Measurements from ENCODE around the gene UPP2.
A peak's percentile ranks its signal among the peaks of the same experiment; 100 is the strongest.

GRCh38 chr2:158095912-158096311 is 5.8 kb upstream of the UPP2 start:
- TF ChIP-seq CTCF (conservative IDR thresholded peaks at IDR 0.05; ENCODE audit: low read depth, low read length) (0 out of 2 replicates have a peak, but pooled peaks have one; percentile 10), EZH2 (IDR thresholded peaks at IDR 0.05; ENCODE audit: low read length, unreplicated experiment) (no peak), EZH2phosphoT487 (IDR thresholded peaks at IDR 0.05; ENCODE audit: borderline replicate concordance, low read length) (no peak)

Data from PC-3 (cell line).